CD1c-positive myeloid dendritic cell (primary cell): Measurements from ENCODE around the gene CCNF.

Source experiments
- DNase-seq: peaks from one replicate; pipeline ENCODE4 v3.0.0-alpha.2; 2016; ENCODE audit errors: extremely low spot score

Gene CCNF

GRCh38 chr16:2485811-2486507 lies 56.7 kb downstream of the CCNF start:
- peak; percentile 40 for DNase-seq

- peak; percentile 81 for DNase-seq
Observed at GRCh38 chr16:2486645-2487516, 57.6 kb downstream of the CCNF start.

- DNase-seq: no peak
Observed at GRCh38 chr16:2487517-2487842, 58.2 kb downstream of the CCNF start.

GRCh38 chr16:2487903-2488531 lies 58.8 kb downstream of the CCNF start:
- DNase-seq: peak; percentile 78

- no peak for DNase-seq
Observed at GRCh38 chr16:2489581-2489980, 60.3 kb downstream of the CCNF start.

- no peak for DNase-seq
Observed at GRCh38 chr16:2490190-2491105, 61.2 kb downstream of the CCNF start.

GRCh38 chr16:2492292-2492691 lies 63.0 kb downstream of the CCNF start:
- no peak for DNase-seq

GRCh38 chr16:2493605-2494004 lies 64.4 kb downstream of the CCNF start:
- DNase-seq: no peak

GRCh38 chr16:2494616-2495015 lies 65.4 kb downstream of the CCNF start:
- DNase-seq: no peak

- no peak for DNase-seq
Observed at GRCh38 chr16:2495041-2495440, 65.8 kb downstream of the CCNF start.

- DNase-seq: no peak
Observed at GRCh38 chr16:2496223-2497115, 67.2 kb downstream of the CCNF start.

- no peak for DNase-seq
Observed at GRCh38 chr16:2497116-2497630, 67.9 kb downstream of the CCNF start.

- DNase-seq: no peak
Observed at GRCh38 chr16:2497695-2498484, 68.6 kb downstream of the CCNF start.

GRCh38 chr16:2498531-2499253 lies 69.4 kb downstream of the CCNF start:
- DNase-seq: no peak

GRCh38 chr16:2499454-2499853 lies 70.2 kb downstream of the CCNF start:
- no peak for DNase-seq

GRCh38 chr16:2499890-2500429 lies 70.7 kb downstream of the CCNF start:
- no peak for DNase-seq

- no peak for DNase-seq
Observed at GRCh38 chr16:2500430-2500917, 71.2 kb downstream of the CCNF start.

GRCh38 chr16:2500918-2501750 lies 71.9 kb downstream of the CCNF start:
- peak; percentile 91 for DNase-seq
